Activated CD4-positive, alpha-beta T cell treated with anti-CD3 and anti-CD28 coated beads for 1 hour (primary cell): Measurements from ENCODE around the gene ATCAY.
"Not testable (repeated sequence)": the region's sequence is repeated elsewhere in the genome, so short reads cannot be mapped to it uniquely, and the experiment has no call there.

Experiments used
- DNase-seq: peaks from one replicate; pipeline ENCODE4 v3.0.0-alpha.2; 2020

The ATCAY gene

DNA sequence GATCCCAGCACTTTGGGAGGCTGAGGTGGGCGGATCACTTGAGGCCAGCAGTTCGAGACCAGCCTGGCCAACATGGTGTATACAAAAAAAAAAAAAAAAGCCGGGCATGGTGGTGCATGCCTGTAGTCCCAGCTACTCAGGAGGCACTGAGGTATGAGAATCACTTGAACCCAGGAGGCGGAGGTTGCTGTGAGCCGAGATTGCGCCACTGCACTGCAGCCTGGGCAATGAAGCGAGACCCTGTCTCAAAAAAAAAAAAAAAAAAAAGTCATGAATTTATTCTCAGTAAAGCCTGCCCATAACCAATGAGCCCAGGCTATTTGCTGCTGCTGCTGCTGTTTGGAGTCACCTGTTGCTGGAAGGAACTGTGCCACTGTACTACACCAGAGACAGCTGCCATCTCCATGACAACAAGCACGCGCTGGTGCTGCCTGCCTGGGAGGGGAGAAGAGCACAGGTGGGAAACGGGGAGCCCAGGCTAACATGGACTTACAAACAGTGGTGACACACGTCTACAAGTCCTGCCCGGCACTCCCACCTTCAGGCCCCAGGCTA is 23.0 kb upstream of the ATCAY start:
- no peak for DNase-seq

DNA sequence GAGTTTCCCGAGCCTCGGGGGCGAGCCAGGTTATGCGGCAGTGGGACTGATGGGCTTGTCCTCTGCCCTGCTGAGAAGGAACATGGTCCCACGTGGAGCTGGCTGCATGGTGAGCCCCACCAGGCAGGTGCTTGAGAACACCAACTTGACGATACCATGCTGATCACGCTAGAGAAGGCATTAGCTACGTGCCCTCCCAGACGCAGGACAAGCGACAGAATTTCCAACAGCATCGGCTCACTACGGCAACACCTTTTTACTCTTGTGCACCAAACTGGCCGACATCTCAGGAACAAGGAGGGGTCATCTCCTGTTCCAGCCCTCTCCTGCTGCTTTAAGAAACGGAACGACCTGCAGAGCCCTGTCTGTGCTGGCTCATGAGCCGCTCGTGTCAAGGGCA is 20.0 kb upstream of the ATCAY start:
- DNase-seq: no peak

DNA sequence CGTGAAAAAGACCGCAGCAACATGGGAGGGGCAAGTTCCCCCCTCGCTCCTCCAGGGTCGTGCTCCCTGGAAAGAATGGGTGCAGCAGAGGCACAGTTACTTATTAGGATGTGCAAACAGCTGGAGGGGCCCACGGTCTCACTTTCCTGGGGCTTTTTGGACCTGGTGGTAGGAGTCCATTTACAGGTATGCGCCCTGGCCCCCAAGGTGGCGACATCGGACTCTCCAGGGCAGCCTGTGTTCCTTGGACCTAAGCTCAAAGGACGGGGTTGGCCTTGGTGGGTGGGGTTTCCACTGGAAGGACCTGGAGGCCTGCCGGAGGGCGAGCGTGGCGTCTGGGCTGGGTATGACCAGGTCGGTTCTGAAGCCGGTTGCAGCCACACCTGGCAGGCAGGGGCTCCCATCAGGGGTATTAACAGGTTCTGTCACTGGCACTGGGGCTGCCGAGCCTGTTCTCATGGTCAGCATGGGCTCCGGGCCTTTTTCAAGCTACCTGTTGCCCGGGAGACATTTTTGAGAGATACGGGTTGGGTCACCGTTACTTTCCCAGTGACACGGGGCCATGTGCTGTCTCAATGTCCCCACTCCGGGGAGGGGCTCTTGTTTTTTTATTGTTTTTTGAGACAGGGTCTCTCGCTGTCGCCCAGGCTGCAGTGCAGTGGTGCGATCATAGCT is 17.5 kb upstream of the ATCAY start:
- DNase-seq: no peak

- DNase-seq: no peak
Measured at GRCh38 chr19:3863648-3864047, 16.8 kb upstream of the ATCAY start.

DNA sequence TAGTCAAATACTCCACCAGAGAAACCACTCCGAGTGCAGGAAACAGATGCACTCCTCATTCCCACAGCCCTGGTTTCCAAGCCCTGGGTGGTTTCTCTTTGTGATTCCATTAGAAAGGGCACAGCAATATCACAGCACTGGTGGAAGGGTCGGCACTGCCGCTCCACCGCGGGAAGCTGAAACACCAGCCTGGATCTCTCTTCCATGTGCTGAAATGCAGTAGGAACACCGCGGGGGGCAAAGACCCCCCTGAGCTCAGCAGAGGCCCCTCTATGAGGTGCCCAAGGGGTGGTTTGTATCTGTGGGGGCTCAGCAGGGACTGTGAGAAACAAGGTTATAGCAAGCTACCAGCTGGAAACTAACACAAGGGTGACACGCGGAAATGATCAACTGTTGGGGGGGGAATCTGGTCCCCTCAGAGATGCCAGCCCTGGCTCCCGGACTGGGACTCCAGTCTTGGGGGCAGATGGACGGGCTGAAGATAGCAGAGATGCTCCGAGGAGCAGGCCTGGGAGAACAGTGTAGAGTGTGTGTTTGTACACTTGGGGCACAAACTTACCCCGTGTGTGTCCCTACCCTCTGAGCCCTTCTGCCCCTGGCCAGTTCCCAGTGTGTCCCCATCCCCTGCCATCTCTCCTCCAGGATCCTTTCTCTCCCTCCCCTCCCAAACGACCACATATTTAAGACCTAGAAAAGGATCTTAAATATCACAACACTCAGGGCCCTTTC is 13.4 kb upstream of the ATCAY start:
- no peak for DNase-seq

DNA sequence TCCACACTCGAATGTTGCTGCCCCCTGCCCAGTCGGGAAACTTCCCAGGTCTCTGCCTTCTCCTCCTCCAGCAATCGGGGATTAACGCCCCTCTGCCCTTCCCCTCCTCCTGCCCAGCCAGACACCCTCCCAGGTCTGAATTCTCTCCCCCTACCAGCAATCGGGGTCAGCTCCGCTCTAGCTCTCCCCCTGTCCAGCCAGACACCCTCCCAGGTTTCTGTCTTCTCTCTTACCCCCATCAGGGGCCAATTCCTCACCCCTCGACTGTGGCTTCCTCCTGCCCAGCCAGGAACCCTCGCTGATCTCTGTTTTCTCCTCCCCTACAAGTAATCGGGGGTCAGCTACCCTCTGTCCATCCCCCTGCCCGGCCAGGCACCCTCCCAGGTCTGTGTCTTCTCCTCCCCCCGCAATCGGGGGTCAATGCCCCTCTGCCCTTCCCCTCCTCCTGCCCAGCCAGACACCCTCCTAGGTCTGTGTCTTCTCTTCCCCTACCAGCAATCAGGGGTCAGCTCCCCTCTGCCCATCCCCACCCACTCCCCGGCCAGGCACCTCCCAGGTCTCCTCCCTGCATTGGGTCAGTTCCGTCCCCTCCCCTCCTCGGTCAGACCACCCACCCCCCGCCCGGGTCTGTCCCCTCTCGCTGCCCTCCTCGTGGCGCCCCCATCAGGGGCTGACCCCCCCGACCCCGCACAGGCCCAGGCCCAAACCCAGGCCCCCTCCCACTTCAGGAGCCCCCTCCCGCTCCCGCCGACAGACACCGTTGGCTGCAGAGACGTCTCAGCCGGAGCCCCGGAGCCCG is 12.3 kb upstream of the ATCAY start:
- no peak for DNase-seq

- peak; percentile 13 for DNase-seq
Measured at GRCh38 chr19:3868770-3869456, 11.6 kb upstream of the ATCAY start, which contains the start of gene ZFR2. ZFR2 (minus strand) TSS chr19:3869038; CDS start chr19:3869017, 21 bp downstream.

GRCh38 chr19:3873151-3873550 is 7.3 kb upstream of the ATCAY start:
- DNase-seq: no peak

DNA sequence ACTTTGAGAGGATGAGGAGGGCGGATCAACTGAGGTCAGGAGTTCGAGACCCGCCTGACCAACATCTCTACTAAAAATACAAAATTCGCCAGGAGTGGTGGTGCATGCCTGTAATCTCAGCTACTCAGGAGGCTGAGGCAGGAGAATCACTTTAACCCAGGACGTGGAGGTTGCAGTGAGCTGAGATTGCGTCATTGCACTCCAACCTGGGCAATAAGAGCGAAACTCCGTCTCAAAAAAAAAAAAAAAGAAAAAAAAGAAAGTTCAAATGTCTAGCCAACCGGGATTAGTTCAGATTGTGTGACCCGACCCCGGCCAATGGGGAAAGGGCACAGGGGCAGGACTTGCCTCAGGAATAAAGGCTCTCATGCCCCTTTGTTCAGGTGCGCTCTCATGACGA is 5.8 kb upstream of the ATCAY start:
- DNase-seq: not testable (repeated sequence)

DNA sequence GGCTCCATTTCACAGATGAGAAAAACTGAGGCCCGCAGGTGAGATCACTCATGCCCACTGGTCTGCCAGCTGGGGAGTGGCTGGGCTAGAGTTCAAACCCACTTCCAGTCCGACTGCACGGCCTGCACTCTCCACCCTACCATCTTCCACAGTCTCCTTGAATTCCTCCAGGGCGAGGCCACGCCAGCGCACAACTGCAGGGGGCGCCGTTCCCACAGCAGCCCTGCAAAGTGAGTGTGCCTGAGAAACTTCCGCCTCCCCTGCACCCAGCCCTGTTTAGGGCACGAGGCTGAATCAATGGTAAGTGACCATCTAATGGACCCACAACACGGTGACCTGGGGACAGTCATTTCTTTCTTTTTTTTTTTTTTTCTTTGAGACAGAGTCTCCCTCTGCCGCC is 829 bp upstream of the ATCAY start:
- DNase-seq: no peak

- DNase-seq: no peak
Measured at GRCh38 chr19:3881272-3882040, 971 bp downstream of the ATCAY start.

- DNase-seq: no peak
Measured at GRCh38 chr19:3882041-3882384, 1.5 kb downstream of the ATCAY start.

- no peak for DNase-seq
Measured at GRCh38 chr19:3890591-3890990, 10.1 kb downstream of the ATCAY start.

DNA sequence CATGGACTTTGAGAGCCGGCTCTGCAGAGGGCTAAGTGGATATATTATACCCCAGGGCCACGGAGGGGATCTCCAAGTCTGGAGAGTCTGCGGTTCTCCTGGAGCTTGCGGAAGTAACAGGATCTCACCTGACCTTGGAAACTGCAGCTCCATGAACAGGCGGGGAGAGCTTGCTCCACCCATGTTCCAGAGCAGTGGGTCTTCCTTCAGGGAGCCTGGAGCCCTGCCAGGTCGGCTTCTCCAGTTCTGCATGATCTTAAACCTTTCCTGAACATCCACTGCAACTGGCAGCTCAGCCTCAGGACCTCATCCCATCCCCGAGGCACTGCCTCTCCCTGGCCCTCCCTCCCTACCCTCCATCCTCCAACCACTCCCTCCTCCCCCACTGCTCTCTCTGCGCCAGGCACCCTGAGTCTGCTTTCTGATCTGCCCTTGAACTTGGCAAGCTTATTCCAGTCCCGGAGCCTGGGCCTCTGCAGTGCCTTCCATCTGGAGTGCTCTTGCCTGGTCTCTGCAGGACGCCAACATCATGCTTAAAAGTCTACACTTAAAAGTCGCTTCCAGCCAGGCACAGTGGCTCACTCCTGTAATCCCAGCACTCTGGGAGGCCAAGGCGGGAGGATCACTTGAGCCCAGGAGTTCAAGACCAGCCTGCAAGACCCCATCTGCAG is 13.2 kb downstream of the ATCAY start:
- no peak for DNase-seq

DNA sequence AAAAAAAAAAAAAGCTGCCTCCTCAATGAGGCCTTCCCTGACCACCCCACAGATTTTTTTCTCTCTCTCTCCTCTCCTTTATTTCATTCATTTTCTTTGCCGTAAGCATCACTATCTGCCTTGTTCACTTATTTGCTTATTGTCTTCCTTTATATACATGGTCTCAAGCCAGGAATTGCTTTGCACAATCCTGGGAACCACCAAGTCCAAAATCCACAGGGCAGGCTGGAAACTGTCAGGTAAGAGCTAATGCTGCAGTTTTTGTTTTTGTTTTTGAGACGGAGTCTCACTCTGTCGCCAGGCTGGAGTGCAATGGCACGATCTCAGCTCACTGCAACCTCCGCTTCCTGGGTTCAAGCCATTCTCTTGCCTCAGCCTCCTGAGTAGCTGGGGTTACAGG is 14.5 kb downstream of the ATCAY start:
- not testable (repeated sequence) for DNase-seq

DNA sequence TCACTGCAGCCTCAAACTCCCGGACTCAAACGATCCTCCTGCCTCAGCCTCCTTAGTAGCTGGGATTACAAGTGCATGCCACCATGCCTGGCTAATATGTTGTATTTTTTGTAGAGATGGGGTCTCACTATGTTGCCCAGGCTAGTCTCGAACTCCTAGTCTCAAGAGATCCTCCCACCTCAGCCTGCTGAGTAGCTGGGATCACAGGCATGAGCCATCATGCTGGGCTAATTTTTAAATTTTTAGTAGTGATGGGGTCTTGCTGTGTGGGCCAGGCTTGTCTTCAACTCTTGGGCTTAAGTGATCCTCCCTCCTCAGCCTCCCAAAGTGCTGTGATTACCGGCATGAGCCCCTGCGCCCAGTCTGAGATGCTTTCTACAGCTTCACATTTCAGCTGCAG is 15.3 kb downstream of the ATCAY start:
- no peak for DNase-seq

GRCh38 chr19:3897936-3898335 is 17.5 kb downstream of the ATCAY start:
- no peak for DNase-seq

DNA sequence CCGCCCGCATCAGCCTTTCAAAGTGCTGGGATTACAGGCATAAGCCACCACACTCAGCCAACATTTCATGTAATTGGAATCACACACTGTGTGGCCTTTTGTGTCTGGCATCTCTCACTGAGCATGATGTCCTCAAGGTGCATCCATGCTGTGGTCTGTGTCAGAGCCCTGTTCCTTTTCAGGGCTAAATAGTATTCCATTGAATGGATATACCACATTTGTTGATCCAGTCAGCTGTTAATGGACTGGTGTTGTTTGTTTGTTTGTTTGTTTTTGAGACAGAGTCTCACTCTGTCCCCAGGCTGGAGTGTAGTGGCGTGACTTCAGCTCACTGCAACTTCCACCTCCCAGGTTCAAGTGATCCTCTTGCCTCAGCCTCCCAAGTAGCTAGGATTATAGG is 17.9 kb downstream of the ATCAY start:
- no peak for DNase-seq

GRCh38 chr19:3899531-3900294 is 19.2 kb downstream of the ATCAY start:
- DNase-seq: no peak

DNA sequence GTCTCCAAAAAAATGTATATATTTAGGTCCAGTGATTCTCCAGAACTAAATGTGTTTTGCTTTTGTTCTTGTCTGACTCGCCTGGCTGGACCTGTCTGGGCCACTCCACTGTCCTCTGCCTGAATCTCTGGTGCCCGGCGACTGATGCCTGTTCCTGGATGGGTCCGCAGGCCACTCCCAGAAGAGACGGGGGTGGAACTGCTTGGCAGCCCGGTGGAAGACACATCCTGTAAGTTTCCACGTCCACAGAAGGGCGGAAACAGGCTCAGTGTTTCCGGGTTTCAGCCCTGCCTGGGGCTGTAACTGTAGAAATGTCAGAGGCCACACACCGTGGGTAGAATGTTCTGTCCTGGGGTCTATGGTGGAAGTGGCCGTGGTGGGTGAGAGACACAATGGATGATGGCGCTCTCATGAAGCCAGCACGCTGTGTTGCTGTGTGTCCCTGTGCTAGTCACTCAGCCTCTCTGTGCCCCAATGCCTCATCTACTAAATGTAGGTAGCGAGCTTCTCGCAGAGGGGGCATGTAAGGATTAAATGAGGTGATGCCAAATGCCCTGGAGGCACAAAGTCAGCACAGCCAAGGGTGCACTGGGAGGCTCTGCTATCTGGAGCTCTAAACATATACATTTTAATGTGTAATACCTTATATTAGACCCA is 22.0 kb downstream of the ATCAY start:
- no peak for DNase-seq
